ENCODE data around the gene KCNT1.

GRCh38 chr9:135673941-135674340 lies 28.0 kb upstream of the KCNT1 start:
- TF ChIP-seq, protein P1, sequence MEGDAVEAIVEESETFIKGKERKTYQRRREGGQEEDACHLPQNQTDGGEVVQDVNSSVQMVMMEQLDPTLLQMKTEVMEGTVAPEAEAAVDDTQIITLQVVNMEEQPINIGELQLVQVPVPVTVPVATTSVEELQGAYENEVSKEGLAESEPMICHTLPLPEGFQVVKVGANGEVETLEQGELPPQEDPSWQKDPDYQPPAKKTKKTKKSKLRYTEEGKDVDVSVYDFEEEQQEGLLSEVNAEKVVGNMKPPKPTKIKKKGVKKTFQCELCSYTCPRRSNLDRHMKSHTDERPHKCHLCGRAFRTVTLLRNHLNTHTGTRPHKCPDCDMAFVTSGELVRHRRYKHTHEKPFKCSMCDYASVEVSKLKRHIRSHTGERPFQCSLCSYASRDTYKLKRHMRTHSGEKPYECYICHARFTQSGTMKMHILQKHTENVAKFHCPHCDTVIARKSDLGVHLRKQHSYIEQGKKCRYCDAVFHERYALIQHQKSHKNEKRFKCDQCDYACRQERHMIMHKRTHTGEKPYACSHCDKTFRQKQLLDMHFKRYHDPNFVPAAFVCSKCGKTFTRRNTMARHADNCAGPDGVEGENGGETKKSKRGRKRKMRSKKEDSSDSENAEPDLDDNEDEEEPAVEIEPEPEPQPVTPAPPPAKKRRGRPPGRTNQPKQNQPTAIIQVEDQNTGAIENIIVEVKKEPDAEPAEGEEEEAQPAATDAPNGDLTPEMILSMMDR (IDR thresholded peaks at IDR 0.05), result no peak
- no peak for TF ChIP-seq EP300 (IDR thresholded peaks at IDR 0.05)
- no peak for TF ChIP-seq POLR2A (IDR thresholded peaks at IDR 0.05; ENCODE audit: low read depth)
- no peak for TF ChIP-seq POLR2AphosphoS5 (IDR thresholded peaks at IDR 0.05)
